ENCODE measurements around the gene NFIC.
"Not testable (repeated sequence)": the region's sequence is repeated elsewhere in the genome, so short reads cannot be mapped to it uniquely, and the experiment has no call there.

NFIC gene

DNA sequence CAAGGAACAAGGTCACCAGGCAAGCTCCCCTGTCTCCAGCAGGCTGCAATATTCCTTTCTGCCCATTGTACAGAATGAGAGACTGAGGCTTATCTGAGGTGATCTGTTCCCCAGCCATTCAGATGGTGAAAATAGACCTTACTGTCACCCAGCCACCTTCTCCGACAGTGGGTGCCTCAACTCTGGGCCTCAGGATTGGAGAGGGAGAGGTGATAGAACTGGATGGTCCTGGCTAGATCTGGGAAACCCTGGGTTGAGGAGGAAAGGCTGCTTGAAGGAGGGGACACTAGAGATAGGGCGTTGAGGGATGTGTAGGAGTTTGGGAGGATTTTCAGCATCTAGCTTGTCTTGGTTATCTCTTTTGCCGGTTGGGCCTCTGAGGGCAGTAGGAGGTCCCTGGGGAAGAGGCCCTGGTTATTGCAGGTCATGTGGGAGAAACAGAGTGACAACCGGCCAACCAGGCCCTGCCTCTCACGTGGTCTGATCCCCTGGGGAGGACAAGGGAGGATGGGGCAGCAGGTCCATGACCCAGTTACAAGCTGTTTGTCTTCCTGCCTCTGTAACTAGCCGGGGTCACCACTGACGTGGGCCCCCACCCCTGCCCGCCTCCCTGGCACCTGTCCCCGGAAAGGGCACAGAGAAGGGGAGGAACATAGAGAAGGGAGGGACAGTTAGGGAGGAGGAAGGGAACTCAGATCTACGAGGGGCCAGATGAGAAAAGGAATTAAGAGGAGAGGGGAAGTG lies 8.2 kb downstream of the NFIC start:
- no peak for DNase-seq (ENCODE audit: low read depth)

DNA sequence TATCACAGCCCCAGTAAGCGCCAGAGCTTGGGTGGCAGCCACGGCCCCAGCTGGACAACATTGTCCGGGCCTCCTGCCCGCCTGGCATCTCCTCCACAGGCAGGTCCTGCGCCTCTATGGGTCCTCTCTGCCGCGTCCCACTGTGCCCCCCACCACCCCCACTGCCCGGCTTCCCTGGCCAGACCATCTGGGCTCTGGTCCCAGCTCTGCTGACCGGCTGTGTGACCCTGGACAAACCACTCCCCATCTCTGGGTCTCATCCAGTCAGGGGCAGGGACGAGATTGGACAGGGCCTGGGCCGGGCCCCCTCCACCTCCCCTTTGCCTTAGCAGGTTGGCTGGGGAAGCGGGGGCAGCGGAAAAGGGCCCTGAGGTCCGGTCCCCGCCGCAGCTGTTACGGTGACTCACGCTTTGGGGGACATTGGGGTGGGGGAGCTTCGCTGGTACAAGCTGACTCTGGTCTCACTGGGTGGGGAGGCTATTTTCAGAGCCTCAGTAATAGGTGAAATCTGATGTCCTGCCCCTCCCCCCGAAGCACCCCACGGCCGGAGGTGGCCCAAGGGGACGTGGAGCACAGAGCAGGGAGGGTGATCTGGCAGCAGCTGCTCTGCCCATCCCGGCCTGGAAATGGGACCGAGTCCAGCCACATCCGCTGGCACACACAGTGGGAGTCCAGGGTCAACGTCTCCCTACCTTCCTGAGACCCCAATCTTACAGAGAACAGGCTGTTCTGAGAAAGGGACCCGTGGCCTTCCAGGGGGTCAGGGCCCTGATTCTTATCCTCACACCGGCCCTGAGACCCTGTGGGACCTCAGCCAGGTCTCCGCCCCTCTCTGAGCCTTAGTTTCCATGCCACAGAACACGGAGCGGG lies 9.1 kb downstream of the NFIC start:
- DNase-seq (ENCODE audit: low read depth) = no peak

DNA sequence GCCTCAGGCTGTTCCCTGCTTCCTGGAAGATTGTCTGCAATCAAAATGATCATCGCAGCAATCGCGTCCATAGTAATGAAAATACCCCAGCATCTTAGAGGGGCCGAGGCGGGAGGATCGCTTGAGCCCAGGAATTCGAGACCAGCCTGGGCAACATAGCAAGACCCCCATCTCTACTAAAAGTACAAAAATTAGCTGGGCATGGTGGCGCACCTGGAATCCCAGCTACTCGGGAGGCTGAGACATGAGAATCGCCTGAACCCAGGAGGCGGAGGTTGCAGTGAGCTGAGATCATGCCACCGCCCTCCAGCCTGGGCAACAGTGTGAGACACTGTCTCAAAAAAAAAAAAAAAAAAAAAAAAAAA lies 9.7 kb downstream of the NFIC start:
- not testable (repeated sequence) for DNase-seq (ENCODE audit: low read depth)

DNA sequence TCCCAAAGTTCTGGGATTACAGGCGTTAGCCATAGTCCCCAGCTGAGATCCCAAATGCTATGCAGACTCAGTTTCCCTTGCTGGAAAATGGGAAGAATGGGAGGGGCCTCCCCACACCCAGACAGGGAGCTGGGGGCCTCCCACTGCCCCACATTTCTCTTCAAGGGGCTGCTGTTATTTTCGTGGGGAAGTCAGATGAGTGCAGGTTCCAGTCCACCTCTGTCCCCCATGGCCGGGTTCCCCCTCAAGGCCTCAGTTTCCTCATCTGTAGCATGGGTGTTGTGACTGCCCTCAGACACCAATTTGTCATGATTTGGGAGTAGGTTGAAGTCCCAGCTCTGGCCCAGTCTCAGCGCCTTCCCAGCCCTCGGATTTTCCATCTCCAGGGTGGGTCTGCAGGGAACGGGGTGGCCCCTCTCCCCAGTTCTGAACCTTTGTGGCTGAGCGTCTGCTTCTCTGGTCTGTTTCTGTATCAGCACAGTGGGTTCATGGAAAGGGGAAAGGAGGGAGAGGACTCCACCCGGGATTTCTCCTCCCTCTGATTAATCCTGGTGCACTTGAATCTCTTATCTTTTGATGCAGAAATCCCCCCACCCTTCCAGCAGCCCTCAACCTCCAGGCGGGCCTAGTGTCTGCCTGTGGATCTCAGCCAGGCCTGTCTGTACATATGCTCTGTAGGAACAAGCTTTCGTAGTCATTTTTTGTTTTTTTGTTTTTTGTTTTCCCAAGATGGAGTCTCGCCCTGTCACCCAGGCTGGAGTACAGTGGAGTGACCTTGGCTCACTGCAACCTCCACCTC lies 12.2 kb downstream of the NFIC start:
- DNase-seq (ENCODE audit: low read depth) = no peak

DNA sequence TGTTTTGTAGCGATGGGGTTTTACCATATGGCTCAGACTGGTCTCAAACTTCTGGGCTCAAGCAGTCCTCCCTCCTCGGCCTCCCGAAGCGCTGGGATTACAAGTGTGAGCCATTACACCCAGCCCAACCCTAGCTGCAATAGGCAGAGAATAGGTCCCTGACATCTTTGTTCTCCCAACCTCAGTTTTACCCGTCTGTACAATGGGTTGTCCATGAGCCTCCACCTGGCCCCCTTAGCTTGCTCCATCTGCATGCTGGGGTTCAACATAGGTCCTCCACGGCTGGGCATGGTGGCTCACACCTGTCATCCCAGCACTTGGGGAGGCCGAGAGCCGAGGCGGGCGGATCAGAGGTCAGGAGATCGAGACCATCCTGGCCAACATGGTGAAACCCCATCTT lies 14.4 kb downstream of the NFIC start:
- DNase-seq (ENCODE audit: low read depth) = no peak

DNA sequence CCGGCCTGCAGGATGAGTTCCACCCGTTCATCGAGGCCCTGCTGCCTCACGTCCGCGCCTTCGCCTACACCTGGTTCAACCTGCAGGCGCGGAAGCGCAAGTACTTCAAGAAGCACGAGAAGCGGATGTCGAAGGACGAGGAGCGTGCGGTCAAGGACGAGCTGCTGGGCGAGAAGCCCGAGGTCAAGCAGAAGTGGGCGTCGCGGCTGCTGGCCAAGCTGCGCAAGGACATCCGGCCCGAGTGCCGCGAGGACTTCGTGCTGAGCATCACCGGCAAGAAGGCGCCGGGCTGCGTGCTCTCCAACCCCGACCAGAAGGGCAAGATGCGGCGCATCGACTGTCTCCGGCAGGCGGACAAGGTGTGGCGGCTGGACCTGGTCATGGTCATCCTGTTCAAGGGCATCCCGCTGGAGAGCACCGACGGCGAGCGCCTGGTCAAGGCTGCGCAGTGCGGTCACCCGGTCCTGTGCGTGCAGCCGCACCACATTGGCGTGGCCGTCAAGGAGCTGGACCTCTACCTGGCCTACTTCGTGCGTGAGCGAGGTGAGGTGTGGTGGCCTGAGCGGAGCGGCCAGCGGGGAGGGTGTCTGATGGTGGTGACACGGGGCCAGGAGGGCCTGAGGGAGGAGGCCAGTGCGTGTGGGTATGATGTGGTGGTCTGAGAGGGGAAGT lies 15.5 kb downstream of the NFIC start:
- no peak for DNase-seq (ENCODE audit: low read depth)

DNA sequence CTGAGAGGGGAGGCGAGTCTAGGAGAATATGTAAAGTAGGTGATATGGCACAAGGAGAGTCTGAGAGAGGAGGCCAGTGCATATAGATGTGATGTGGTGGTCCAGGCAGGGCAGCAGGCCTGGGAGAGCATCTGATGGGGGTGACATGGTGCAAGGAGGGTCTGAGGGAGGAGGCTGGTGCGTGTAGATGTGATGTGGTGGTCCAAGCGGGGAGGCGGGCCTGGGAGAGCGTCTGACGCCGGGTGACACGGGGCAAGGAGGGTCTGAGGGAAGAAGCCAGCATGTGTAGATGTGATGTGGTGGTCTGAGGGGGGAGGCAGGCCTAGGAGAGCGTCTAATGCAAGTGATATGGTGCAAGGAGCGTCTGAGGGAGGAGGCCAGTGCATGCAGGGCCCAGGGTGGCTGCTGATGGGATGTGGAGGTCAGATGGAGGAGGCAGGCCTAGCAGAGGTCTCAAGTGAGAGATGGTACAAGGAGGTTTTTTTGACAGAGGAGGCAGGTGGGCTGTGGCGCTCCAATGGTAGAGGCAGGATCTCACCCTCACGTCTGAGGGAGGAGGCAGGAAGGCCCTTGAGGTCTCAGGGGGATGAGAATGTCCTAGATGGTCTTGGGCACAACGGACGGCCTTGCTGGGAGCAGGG lies 16.2 kb downstream of the NFIC start:
- no peak for DNase-seq (ENCODE audit: low read depth)

DNA sequence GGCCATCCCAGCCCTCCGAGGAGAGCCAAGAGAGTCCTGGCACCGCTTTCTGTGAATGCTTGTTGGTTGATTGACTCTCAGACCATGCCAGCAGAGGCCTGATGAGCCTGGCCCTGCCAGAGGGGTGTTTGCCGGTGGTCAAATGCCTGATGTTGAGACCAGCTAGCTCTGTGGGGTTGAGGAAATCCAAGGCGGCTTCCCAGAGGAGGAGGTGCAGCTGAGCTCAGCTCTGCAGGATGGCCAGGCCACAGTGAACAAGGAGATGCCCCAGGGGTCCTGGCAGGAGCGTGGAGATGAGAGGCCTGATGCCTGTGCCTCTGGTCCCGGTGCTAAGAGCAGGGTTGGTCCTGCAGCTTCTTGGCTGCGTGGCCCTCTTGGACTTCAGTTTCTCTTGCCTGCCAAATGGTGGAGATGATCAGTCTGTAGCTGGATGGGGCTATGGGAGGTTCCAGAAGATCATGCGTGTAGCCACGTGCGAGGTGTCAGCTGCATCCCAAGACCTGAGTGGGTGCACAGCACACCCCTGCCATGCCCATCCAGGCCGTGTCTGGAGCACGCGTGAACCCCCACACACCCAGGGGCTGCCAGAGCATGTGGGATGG lies 16.8 kb downstream of the NFIC start:
- no peak for DNase-seq (ENCODE audit: low read depth)

DNA sequence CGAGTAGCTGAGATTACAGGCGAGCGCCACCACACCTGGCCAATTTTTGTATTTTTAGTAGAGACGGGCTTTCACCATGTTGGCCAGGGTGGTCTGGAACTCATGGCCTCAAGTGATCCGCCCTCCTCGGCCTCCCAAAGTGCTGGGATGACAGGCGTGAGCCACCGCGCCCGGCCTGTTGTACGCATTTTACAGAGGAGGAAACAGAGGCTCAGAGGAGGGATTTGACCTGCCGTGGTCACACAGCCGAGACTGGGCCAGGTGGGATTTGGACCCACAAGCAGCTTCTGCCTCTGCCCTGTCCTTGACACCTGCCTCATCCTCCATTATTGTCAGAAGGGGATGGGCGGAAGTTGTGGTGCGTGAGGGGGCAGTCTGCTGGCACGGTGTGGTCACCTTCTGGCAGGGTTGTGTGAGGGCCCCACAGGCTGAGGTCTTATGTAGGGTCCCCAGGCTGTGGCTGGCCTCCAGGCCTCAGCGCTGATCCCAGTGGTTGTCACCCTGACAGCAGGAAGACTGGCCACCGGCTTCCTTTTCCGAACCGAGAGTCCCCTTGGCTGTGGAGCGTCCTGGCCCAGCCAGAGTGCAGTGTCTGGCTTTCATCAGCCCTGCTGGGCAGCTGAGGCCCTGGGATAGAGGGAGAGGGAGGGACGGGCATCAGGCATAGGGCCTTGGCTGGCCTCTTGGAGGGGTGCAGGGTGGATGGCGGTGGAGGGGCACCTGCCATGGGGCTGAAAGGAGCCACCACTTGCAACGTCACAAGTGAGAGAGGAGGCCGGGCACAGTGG lies 20.3 kb downstream of the NFIC start:
- no peak for DNase-seq (ENCODE audit: low read depth)

DNA sequence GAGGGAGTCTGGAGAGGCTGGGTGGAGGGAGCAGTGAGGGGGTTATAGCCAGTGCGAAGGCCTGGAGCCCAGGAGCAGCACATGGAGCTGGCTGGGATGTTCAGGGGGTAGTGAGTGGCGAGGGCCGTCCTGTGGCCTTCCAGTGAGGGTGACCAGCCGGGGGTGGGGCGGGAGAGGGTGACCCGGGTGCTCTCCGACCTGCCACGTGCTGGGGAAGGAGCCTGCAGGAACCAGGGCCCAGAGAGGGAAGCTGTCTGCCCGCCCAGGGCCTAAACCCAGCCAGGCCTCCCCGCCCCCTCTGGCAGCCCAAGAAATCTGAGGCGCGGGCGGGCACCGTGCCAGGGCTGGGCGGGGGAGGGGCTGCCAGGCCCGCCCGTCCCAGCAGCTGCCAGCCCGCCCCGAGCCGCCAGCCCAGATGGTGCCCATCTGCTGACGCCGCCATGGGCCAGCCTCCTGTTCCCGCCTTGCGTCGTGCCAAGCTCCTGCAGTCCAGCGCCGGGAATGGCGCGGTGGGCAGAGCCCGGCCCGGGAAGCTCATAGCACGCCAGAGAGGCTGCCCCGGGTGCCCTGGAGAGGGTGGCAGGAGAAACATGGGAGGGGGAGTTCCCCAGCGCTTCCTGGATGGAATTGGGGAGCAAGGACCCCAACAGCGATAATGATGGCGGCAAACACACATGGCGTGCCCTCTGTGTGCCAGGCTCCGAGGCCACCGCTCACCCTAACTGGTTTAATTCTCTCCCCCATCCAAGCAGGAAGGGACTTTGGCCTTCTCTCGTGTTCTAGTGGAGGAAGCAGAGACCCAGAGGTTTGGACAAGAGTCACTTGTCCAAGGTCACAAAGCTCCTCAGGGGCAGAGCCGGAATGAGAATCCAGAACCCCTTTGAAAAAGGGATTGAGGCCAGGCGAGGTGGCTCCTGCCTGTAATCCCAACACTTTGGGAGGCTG lies 21.5 kb downstream of the NFIC start:
- DNase-seq (ENCODE audit: low read depth) = no peak

DNA sequence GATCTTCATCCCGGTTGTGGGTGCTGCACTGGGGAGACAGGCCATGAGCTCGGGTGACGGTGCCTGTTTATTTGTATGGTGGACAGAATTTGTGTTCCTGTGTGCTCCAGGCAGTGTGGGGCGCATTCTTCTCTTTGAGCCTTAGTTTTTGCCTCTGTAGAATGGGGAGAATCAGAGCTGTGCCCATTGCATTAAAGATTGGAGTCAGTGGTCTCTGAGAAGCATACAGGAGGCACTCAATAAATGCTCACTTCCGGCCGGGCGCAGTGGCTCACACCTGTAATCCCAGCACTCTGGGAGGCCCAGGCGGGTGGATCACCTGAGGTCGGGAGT lies 23.0 kb downstream of the NFIC start:
- no peak for DNase-seq (ENCODE audit: low read depth)

DNA sequence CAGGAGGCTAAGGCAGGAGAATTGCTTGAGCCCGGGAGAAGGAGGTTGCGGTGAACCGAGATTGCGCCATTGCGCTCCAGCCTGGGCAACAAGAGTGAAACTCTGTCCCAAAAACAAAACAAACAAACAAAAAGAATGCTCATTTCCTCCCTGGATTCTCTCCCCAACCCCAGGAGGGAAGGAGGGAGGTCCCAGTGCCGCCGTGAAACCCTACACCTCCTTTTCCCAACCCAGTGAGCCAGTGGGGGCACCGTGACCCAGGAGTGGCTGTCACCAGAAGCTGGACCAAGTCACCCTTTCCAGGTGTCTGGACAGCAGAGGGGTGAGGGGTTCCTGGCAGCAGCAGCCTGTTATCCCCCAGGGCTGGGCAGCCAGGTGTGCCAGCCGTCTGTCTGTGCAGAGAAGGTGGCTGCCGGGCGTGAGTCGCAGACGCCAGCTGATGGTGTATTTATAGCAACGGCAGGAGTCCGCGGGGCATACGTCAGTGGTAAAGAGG lies 23.5 kb downstream of the NFIC start:
- DNase-seq (ENCODE audit: low read depth) = no peak

DNA sequence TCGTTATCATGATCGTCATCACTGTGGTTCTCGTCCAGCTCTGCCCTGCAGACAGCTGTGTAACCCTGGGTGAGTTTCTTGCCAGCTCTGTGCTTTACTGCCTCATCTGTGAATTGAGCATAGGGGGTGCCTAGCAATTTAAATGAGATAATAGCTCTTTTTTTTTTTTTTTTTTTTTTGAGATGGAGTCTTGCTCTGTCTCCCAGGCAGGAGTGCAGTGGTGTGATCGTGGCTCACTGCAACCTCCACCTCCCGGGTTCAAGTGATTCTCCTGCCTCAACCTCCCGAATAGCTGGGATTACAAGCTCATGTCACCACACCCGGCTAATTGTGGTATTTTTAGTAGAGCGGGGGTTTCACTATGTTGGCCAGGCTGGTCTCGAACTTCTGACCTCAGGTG lies 25.5 kb downstream of the NFIC start:
- not testable (repeated sequence) for DNase-seq (ENCODE audit: low read depth)

DNA sequence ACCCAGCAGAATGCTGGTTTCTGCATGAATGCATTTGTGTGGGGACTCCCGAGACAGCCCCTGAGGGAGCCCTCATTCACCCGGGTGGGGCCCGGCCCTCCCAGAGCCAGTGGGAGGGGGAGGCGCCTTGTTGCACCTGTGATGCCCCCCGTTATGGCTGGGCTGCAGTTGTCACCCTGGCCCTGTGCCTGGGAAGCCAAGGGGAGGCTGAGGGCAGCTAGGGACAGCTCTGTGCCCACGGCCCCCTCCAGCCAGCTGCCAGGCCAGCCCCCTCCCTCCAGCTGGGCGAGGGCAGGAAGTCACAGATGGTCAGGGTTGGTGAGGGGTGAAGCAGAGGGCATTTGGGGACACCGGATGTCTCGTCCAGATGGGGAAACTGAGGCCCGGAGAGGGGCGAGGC lies 26.1 kb downstream of the NFIC start:
- no peak for DNase-seq (ENCODE audit: low read depth)

DNA sequence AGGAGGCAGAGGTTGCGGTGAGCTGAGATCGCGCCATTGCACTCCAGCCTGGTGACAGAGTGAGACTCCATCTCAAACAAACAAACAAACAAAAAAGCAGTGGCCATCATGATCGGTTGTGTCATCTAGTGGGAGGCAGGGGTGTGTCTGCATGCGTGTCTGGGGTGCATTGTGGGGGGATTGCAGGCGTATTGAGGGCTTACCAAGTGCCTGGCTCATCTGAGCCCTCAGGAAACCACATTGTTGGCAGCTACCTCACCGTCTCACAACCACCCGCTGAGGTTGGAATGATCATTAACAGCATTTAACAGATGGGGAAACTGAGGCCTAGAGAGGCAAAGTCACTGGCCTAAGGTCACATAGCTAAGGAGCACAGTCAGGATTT lies 30.5 kb downstream of the NFIC start:
- no peak for DNase-seq (ENCODE audit: low read depth)

DNA sequence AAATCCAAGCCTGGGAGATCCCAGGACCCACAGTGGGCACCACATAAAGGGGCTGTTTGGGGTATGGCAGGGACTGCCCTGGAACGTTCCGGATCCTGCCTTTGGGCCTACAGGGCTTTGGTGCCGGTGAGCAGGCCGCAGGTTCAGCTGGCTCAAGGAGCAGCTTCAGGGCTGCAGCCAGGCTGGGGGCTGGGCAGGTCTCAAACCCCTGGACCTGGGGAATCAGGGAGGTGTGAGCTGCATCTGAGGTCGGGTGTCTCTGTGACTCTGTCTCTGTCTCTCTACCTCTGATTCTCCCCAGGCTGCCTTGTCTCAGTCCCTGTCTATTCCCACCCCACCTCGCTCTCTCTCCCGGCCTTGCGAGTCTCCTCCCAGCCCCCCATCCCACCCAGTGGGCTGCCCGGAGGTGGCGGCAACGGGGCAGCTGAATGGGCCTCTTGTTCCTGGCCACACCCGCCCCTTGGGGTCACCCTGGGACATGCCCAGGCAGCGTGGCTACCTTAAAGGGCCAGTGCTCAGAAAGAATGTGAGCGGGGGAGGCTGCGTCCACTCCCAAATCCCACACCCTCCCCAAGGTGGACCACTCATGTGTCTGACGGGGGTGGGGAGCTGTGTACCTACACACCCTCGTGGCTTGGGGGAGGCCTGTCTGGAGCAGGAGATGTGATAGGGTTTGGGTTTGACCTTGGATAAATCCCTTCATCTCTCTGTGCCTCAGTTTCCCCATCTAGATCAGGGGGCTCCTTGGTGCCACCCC lies 31.1 kb downstream of the NFIC start:
- no peak for DNase-seq (ENCODE audit: low read depth)

DNA sequence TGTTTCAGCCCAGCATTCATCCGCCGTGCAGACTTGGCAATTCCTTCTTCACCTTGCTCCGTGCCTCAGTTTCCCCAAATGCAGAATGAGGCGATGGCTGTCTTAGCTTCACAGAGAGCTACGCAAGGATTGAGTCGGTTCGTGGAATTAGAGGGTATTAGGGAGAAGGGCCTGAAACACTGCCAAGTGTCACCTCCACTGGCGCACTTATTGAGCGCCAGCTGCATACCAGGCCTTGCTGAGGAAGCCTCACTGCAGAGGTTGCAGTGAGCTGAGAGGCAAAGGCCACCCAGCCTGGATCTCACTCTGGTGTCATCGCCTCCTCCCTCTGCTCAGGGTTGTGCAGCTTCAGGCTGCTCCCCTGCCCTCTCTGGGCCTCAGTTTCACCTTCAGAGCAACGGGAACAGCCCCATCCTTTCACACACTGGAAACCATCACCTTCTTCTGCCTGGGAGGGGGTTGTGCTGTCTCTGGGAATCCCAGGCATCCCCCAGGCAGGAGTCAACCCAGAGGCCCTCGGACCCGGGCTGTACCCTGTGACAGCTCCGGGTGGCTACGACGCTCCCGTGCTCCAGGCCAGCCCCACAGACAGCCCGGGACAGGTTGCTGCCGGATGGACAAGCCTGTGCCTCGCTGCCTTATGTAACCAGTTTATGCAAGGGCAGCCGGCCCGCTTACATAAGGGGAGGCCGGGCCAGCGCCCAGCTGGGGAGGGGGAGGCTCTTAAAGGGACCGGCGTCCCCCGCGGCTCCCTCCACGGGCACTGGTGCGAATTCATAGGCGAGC lies 31.9 kb downstream of the NFIC start:
- no peak for DNase-seq (ENCODE audit: low read depth)

DNA sequence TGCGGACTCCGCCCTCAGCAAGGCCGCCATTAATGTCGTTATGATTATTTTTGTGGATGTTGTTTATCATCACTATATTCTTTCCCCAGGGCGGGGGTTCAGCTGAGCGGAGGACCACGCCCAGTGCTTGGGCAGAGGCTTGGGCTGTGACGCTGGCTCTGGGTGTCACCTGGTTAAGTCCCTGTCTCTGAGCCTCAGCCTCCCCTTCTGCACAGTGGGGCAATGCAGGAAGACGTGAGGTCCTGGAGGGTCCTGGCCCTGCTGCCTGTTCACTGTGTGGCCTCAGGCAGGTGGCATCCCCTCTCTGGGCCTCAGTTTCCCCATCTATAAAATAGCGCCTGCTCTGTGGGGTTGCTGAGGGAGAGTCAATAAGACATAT lies 32.5 kb downstream of the NFIC start:
- DNase-seq (ENCODE audit: low read depth) = no peak
